CD14-positive monocyte (primary cell): ENCODE results near the gene LILRA5. TPM values are rescaled to one million over a fixed set of nuclear protein-coding genes. Genes with fewer than 3 reads are reported as not detected.
"Not testable (repeated sequence)": the region's sequence is repeated elsewhere in the genome, so short reads cannot be mapped to it uniquely, and the experiment has no call there.

Experiments used
- DNase-seq, 3 donors: peaks; one replicate each; pipeline ENCODE4 v3.0.0-alpha.2; 2011 to 2022
- H2AFZ ChIP-seq: 2 replicates; pipeline ENCODE4 v1.6.0; 2012; ENCODE audit warnings: mild to moderate bottlenecking, low read depth, low read length, inconsistent platforms; ENCODE audit not compliant: insufficient read depth, poor library complexity, severe bottlenecking
- H3K27ac ChIP-seq, 2 donors: 1 replicate in 1 of 2; 2 replicates in 1 of 2; pipeline ENCODE4 v1.5.1; 2012 to 2013; ENCODE audit warnings: low read length in 2 of 2, control low read depth in 1 of 2, inconsistent platforms in 1 of 2, low read depth in 1 of 2, mild to moderate bottlenecking in 1 of 2
- H3K27me3 ChIP-seq, 2 donors: one replicate each; pipeline versions ENCODE4 v1.6.0 to v1.6.1; 2011 to 2013; ENCODE audit warnings: low read length in 2 of 2; ENCODE audit not compliant: control insufficient read depth in 2 of 2, insufficient read depth in 2 of 2
- H3K36me3 ChIP-seq, 2 donors: replicated peaks in 1 of 2; 1 replicate in 1 of 2; 2 replicates in 1 of 2; pipeline versions ENCODE4 v1.5.1 to v1.6.1; 2012 to 2013; ENCODE audit warnings: low read length in 2 of 2, control low read depth in 1 of 2, inconsistent platforms in 1 of 2, mild to moderate bottlenecking in 1 of 2; ENCODE audit not compliant: insufficient read depth in 2 of 2, control insufficient read depth in 1 of 2
- H3K4me1 ChIP-seq, 2 donors: 1 replicate in 1 of 2; 2 replicates in 1 of 2; pipeline versions ENCODE4 v1.5.1 to v1.6.1; 2012 to 2013; ENCODE audit warnings: low read length in 2 of 2, control low read depth in 1 of 2, inconsistent platforms in 1 of 2, mild to moderate bottlenecking in 1 of 2, moderate library complexity in 1 of 2; ENCODE audit not compliant: insufficient read depth in 2 of 2, control insufficient read depth in 1 of 2
- H3K4me2 ChIP-seq: replicated peaks from 2 replicates; pipeline ENCODE3; 2012; ENCODE audit warnings: low read length, moderate library complexity, mild to moderate bottlenecking; ENCODE audit not compliant: poor library complexity, severe bottlenecking; ENCODE audit errors: extremely low read depth
- H3K4me3 ChIP-seq, 3 experiments: fragments of 200-600 bp in 1 of 3; sonication (generic) in 1 of 3; replicated peaks in 1 of 3; 1 replicate in 2 of 3; 2 replicates in 1 of 3; pipeline ENCODE4 v1.5.1; 2011 to 2013; ENCODE audit warnings: low read length in 3 of 3, mild to moderate bottlenecking in 3 of 3, control low read depth in 2 of 3, low read depth in 2 of 3, inconsistent platforms in 1 of 3, moderate library complexity in 1 of 3
- H3K79me2 ChIP-seq: 2 replicates; pipeline ENCODE4 v1.6.0; 2012; ENCODE audit warnings: mild to moderate bottlenecking, control low read depth, inconsistent platforms, low read length, moderate library complexity; ENCODE audit not compliant: insufficient read depth
- H3K9ac ChIP-seq: 2 replicates; pipeline ENCODE4 v1.6.0; 2017; ENCODE audit warnings: low read length, mild to moderate bottlenecking; ENCODE audit not compliant: insufficient read depth, poor library complexity, severe bottlenecking
- H3K9me3 ChIP-seq, 2 donors: replicated peaks in 1 of 2; 1 replicate in 1 of 2; 2 replicates in 1 of 2; pipeline versions ENCODE4 v1.5.1 to v1.6.1; 2012 to 2013; ENCODE audit warnings: low read length in 2 of 2, control low read depth in 1 of 2; ENCODE audit not compliant: control insufficient read depth in 1 of 2, insufficient read depth in 1 of 2
- H4K20me1 ChIP-seq: 2 replicates; pipeline ENCODE4 v1.6.0; 2012; ENCODE audit warnings: mild to moderate bottlenecking, low read length, control low read depth, moderate library complexity; ENCODE audit not compliant: insufficient read depth
- H3K27ac Mint-ChIP-seq, 7 donors: one replicate each; pipeline ENCODE4 v1.8.0; 2020; ENCODE audit warnings: mild to moderate bottlenecking in 7 of 7, mixed read lengths in 7 of 7, moderate library complexity in 6 of 7, inconsistent platforms in 2 of 7
- H3K27me3 Mint-ChIP-seq, 3 donors: one replicate each; pipeline ENCODE4 v1.8.0; 2021 to 2022; ENCODE audit warnings: low read depth in 3 of 3, mild to moderate bottlenecking in 3 of 3, mixed read lengths in 3 of 3, moderate library complexity in 3 of 3, inconsistent platforms in 1 of 3
- H3K36me3 Mint-ChIP-seq, 2 donors: one replicate each; pipeline ENCODE4 v1.8.0; 2020; ENCODE audit warnings: mixed read lengths in 2 of 2, inconsistent platforms in 1 of 2, mild to moderate bottlenecking in 1 of 2
- H3K4me1 Mint-ChIP-seq: one replicate; pipeline ENCODE4 v1.8.0; 2020; ENCODE audit warnings: mild to moderate bottlenecking, mixed read lengths
- H3K4me3 Mint-ChIP-seq, 2 donors: one replicate each; pipeline ENCODE4 v1.8.0; 2020; ENCODE audit warnings: mild to moderate bottlenecking in 2 of 2, mixed read lengths in 2 of 2, moderate library complexity in 1 of 2
- H3K9me3 Mint-ChIP-seq, 7 donors: one replicate each; pipeline ENCODE4 v1.8.0; 2020 to 2022; ENCODE audit warnings: mixed read lengths in 7 of 7, mild to moderate bottlenecking in 6 of 7, moderate library complexity in 6 of 7, inconsistent platforms in 2 of 7
- WGBS: methylation state at CpG from one replicate; pipeline ENCODE4 v1.1.5; 2013; ENCODE audit warnings: missing lambda C conversion rate; ENCODE audit not compliant: insufficient coverage; 5-methylcytosine and 5-hydroxymethylcytosine counted together
- intact Hi-C, 2 donors: fragments of 100-400 bp; cut with micrococcal nuclease; formaldehyde crosslinking; loops; one replicate each; pipeline versions ENCODE4 v1.15.0 to v1.15.1; 2023
- polyA plus RNA-seq, 3 donors: library from polyadenylated mRNA; depleted of rRNA in 1 of 3; unstranded in 2 of 3; stranded (reverse) in 1 of 3; fragments of 300-500 nt in 2 of 3; fragments of >200 nt in 1 of 3; fragmentation: Illumina TruSeq in 2 of 3; gene quantifications; 1 replicate in 2 of 3; 2 replicates in 1 of 3; pipeline ENCODE4 v1.2.3, GENCODE V29; 2012 to 2021
- TF ChIP-seq, protein P1 (sequence below): fragments of 200-600 bp; IDR thresholded peaks from one replicate; pipeline ENCODE4 v1.8.0; 2022; ENCODE audit warnings: antibody characterized with exemption, mild to moderate bottlenecking

The LILRA5 gene
- polyA plus RNA-seq, 3 donors, result 348 to 580 (median 516) TPM

GRCh38 chr19:54322295-54322694, 9.3 kb upstream of the LILRA5 start:
- not testable (repeated sequence) for H3K36me3 ChIP-seq, H3K9me3 ChIP-seq, DNase-seq, H4K20me1 ChIP-seq, H3K9ac ChIP-seq, H3K4me3 Mint-ChIP-seq, H3K36me3 Mint-ChIP-seq, H3K27me3 Mint-ChIP-seq, H3K79me2 ChIP-seq, H3K27ac ChIP-seq, H2AFZ ChIP-seq, H3K4me3 ChIP-seq, H3K4me2 ChIP-seq, H3K27me3 ChIP-seq
- 100% methylated on average over 1 of the region's 13 CpGs for WGBS
- Mint-ChIP-seq H3K9me3 (peaks cover 2 to 12% (median 5%) of the 10 kb centered on the region in 7 donors), H3K27ac (peak overlapping the region in 3 of 7 donors; percentile 32 to 69 (median 46)), H3K4me1 (peaks cover 44% of the 10 kb centered on the region)
- TF ChIP-seq, protein P1, sequence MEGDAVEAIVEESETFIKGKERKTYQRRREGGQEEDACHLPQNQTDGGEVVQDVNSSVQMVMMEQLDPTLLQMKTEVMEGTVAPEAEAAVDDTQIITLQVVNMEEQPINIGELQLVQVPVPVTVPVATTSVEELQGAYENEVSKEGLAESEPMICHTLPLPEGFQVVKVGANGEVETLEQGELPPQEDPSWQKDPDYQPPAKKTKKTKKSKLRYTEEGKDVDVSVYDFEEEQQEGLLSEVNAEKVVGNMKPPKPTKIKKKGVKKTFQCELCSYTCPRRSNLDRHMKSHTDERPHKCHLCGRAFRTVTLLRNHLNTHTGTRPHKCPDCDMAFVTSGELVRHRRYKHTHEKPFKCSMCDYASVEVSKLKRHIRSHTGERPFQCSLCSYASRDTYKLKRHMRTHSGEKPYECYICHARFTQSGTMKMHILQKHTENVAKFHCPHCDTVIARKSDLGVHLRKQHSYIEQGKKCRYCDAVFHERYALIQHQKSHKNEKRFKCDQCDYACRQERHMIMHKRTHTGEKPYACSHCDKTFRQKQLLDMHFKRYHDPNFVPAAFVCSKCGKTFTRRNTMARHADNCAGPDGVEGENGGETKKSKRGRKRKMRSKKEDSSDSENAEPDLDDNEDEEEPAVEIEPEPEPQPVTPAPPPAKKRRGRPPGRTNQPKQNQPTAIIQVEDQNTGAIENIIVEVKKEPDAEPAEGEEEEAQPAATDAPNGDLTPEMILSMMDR, result peak; percentile 13
- H3K4me1 ChIP-seq, result peaks cover 38 to 46% of the 10 kb centered on the region in 2 donors
- intact Hi-C loops, result loop anchor here in 1 of 2 donors (10.0 kb wide), 1 partner anchor 73 kb away; no protein-coding TSS in a partner anchor

GRCh38 chr19:54319892-54320670, 7.1 kb upstream of the LILRA5 start:
- H3K4me2 ChIP-seq, result no peak overlapping the region
- H3K27ac ChIP-seq, result no peak overlapping the region
- H3K4me1 ChIP-seq, result peaks cover 44 to 49% of the 10 kb centered on the region in 2 donors
- H3K36me3 ChIP-seq, result no peaks in the 10 kb centered on the region
- Mint-ChIP-seq H3K36me3 (peaks cover 0 to 2% of the 10 kb centered on the region in 2 donors), H3K4me1 (peaks cover 48% of the 10 kb centered on the region), H3K9me3 (peaks cover 2 to 12% (median 5%) of the 10 kb centered on the region in 7 donors), H3K27me3 (peaks cover 3 to 9% (median 4%) of the 10 kb centered on the region in 3 donors), H3K4me3 (no peak overlapping the region), H3K27ac (peak overlapping the region; percentile 12 to 80 (median 41))
- H3K9ac ChIP-seq, result no peak overlapping the region
- 92% methylated on average over 9 of the region's 14 CpGs for WGBS
- no peaks in the 10 kb centered on the region for H3K79me2 ChIP-seq
- intact Hi-C loops, result loop anchor here in 1 of 2 donors (5.0 to 10.0 kb wide), 3 partner anchors 38 to 75 kb away; partner anchors contain the start of gene LILRB2
- H3K27me3 ChIP-seq, result no peaks in the 10 kb centered on the region
- no peak for DNase-seq
- no peaks in the 10 kb centered on the region for H3K9me3 ChIP-seq
- TF ChIP-seq, protein P1, result no peak
- H3K4me3 ChIP-seq, result no peak overlapping the region
- H2AFZ ChIP-seq, result no peak overlapping the region
- H4K20me1 ChIP-seq, result no peaks in the 10 kb centered on the region
